HepG2 (cell line): ENCODE results near the gene MYL3.

Source experiments
- ATF3 ChIP-seq: sonication (generic); formaldehyde crosslinking; IDR thresholded peaks from 2 replicates; pipeline ENCODE4 v1.4.0; 2020; ENCODE audit warnings: missing genetic modification reagents
- CAMTA2 ChIP-seq: sonication (generic); formaldehyde crosslinking; IDR thresholded peaks from 2 replicates; pipeline ENCODE4 v1.4.0; 2020; ENCODE audit warnings: mild to moderate bottlenecking, missing genetic modification reagents, borderline replicate concordance
- EZH2 ChIP-seq: conservative IDR thresholded peaks from 2 replicates; pipeline ENCODE4 v1.6.1; 2012; ENCODE audit warnings: mild to moderate bottlenecking, low read depth, low read length, moderate library complexity
- FLYWCH1 ChIP-seq: sonication (generic); formaldehyde crosslinking; IDR thresholded peaks from 2 replicates; pipeline ENCODE4 v1.8.1; 2023; ENCODE audit warnings: mild to moderate bottlenecking, missing genetic modification reagents
- GLI4 ChIP-seq: sonication (generic); formaldehyde crosslinking; IDR thresholded peaks from 2 replicates; pipeline ENCODE4 v1.5.1; 2020; ENCODE audit warnings: missing genetic modification reagents, mild to moderate bottlenecking, moderate library complexity, borderline replicate concordance
- MXD1 ChIP-seq: sonication (generic); formaldehyde crosslinking; IDR thresholded peaks from 2 replicates; pipeline ENCODE4 v1.4.0; 2020; ENCODE audit warnings: mild to moderate bottlenecking, missing genetic modification reagents
- MXD3 ChIP-seq: IDR thresholded peaks from 2 replicates; pipeline ENCODE4 v1.6.1; 2016; ENCODE audit warnings: mild to moderate bottlenecking, missing biosample characterization, missing genetic modification reagents
- NBN ChIP-seq: fragments of 450-650 bp; conservative IDR thresholded peaks from 2 replicates; pipeline ENCODE4 v1.6.1; 2017
- NKX3-1 ChIP-seq: sonication (generic); formaldehyde crosslinking; IDR thresholded peaks from 2 replicates; pipeline ENCODE4 v1.5.0; 2020; ENCODE audit warnings: missing genetic modification reagents
- POLR2AphosphoS5 ChIP-seq: IDR thresholded peaks from 2 replicates; pipeline ENCODE4 v1.6.1; 2012; ENCODE audit warnings: low read depth, low read length
- STAG1 ChIP-seq: sonication (generic); formaldehyde crosslinking; IDR thresholded peaks from 2 replicates; pipeline ENCODE4 v1.4.0; 2020; ENCODE audit warnings: missing genetic modification reagents
- TBP ChIP-seq: sonication (generic); formaldehyde crosslinking; IDR thresholded peaks from 2 replicates; pipeline ENCODE4 v1.5.0; 2020; ENCODE audit warnings: missing genetic modification reagents
- ZFP41 ChIP-seq: sonication (generic); formaldehyde crosslinking; IDR thresholded peaks from 2 replicates; pipeline ENCODE4 v1.4.0; 2020; ENCODE audit warnings: mild to moderate bottlenecking, missing genetic modification reagents, borderline replicate concordance
- ZKSCAN8 ChIP-seq: IDR thresholded peaks from 2 replicates; pipeline ENCODE4 v1.6.1; 2016; ENCODE audit warnings: borderline replicate concordance, missing genetic modification reagents, missing compliant biosample characterization

GRCh38 chr3:46835491-46835890 is 27.8 kb downstream of the MYL3 start:
- TF ChIP-seq EZH2 (no peak), POLR2AphosphoS5 (no peak), ZKSCAN8 (CRISPR knock-in tag) (no peak), STAG1 (CRISPR knock-in tag) (no peak), CAMTA2 (CRISPR knock-in tag) (no peak), GLI4 (CRISPR knock-in tag) (no peak), ATF3 (CRISPR knock-in tag) (no peak), TBP (CRISPR knock-in tag) (no peak), FLYWCH1 (CRISPR knock-in tag) (no peak), NKX3-1 (CRISPR knock-in tag) (no peak), MXD1 (CRISPR knock-in tag) (no peak), NBN (no peak), ZFP41 (CRISPR knock-in tag) (no peak), MXD3 (CRISPR knock-in tag) (no peak)
